IPS-18c (cell line): ENCODE results near the gene SLX4IP.

ENCODE experiments used
- H3K4me3 ChIP-seq: 2 replicates; pipeline ENCODE4 v1.7.0; 2013; ENCODE audit warnings: low read depth, mild to moderate bottlenecking, low read length, moderate library complexity; ENCODE audit not compliant: insufficient read depth
- H3K9me3 ChIP-seq: one replicate; pipeline ENCODE4 v1.6.1; 2013; ENCODE audit warnings: mild to moderate bottlenecking, low read length, moderate library complexity; ENCODE audit not compliant: control insufficient read depth, insufficient read depth

SLX4IP gene

DNA sequence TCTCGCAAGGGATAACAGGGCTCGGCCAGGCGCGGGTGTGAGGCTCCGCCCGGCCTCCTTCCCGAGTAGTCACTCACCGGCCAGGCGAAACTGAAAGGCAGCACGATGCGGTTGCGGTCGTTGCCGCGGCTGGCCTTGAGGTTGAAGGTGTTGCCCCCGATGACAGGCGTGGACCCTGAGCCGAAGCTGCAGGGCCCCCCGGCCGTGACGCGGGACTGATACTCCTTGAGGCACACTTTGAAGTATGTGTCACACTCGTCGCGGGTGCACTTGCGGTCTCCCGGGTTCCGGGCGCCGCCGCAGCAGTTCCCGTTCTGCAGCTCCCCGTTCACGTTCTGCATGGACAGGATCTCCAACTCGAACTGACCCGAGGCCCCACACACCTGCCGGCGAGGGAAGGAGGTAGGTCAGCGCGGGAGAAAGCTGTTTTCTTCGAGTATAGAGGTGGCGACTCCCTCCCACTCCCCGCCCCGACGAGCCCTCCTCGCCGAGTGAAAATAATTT, 237.6 kb downstream of the SLX4IP start:
- H3K4me3 ChIP-seq = peak overlapping the region; percentile 86
- H3K9me3 ChIP-seq = no peaks in the 10 kb centered on the region

DNA sequence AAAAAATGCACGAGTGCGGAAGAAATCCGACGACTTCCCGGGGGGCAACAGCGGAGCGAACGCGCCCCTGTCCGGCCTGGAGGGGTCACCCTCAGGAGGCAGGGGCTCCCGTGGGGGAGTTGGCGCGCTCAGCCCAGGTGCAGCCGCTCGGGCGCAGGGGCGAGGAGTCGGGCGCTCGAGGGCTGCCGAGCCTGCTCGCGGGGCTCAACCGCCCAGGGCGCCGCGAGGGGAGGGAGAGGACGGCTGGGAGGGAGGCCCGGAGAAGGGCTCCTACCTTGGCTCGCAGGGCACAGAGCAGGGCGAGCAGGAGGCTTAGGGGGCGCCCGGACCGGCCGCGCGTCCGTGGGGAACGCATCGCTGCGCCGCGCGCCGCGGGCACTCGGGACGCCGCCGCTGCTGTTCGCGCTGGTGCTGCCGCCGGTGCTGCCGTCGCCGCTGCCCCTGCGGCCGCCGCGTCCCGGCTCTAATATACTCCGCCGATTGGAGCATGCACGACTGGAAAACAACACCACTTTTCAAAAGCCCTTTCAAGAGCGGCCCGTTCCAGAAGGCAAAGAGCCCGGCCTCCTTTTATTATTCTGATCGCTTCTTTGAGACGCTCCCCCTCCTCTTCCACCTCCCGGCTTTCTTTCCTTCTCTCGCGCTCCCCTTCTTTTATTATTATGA, 238.2 kb downstream of the SLX4IP start:
- H3K4me3 ChIP-seq = peak overlapping the region; percentile 86
- H3K9me3 ChIP-seq = no peaks in the 10 kb centered on the region

DNA sequence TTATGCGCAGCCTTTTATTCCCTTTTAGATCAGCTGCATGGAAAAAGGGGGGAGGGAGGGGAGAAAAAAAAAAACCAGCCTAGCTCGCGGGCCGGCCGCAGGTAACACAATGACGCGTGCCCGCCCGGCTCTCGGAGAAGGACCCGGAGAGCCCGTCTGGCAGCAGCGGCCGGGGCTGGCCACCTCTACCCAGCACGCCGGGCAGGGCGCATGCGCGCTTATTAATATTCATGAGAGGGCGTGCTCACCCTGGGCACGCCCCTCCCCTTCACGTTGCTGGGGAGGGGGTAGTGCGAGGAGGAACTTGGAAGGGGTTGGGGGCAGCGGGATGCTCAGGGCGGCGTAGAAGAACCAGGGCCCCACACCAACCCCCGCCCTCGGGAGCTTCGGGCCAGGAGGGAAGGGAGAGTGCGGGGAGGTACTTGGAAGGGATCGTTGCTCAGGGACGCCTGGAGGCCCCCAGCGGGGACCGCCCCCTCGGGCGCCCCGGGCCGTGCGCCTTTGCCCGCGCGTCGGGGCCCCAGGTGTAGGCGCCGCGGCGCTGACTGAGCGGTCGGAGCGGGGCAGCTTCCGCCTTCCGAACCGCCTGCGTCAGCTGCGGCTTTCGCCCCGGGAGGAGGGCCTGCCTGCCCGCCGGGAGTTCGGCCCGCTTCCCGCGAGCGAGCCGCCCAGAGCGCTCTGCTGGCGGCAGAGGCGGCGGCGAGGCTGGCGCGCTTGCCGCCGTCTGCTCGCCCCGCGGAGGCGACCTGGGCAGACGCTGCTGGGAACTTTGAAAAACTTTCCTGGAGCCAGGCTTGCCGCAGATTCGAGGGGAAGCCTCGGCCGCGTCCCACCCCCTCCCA, 239.0 kb downstream of the SLX4IP start, which contains the start of gene JAG1:
Gene JAG1, minus strand, starts transcription at position 158 of the 842 bp plus-strand sequence. CDS start 469 bp downstream, outside the sequence.
- H3K4me3 ChIP-seq = peak within 1 kb of the TSS; percentile 86
- H3K9me3 ChIP-seq = no peaks in the 10 kb centered on the region

DNA sequence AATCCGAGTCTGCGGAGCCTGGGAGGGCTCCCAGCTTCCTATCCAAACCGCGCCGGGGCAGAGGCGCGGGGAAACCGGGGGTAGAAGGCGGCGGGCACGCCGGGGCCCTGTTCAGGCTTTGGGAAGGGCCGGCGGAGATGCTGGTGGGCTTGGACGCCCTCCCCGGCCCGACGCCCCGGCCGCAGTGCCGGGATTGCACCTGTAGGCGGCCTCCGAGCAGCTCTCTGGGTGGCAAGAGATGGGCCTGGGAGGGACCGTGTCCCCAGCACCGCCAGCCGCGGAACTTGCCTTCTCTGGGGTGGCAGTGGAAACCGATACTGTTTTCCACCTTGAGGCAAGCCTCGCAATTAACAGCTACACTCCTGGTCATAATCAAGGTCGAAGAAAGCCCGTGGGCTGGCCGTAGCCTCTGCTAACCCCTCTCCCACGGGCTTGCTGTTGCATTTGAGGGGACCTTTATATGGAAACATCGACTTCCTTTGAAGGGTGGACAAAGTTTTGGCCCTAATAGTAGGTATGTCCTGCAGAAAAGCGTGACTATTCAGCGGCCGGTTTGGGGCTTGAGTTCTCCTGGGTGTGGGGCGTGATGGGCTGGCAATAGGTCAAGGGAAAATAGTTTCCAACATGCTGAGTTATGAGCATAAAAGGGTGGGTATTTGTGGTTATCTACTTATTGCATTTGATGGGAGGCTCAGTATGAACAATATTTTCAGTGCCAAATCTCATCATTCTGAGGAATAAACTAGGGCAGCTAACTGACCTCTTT, 239.8 kb downstream of the SLX4IP start:
- Histone ChIP-seq H3K4me3 (peak overlapping the region; percentile 86), H3K9me3 (no peaks in the 10 kb centered on the region)

DNA sequence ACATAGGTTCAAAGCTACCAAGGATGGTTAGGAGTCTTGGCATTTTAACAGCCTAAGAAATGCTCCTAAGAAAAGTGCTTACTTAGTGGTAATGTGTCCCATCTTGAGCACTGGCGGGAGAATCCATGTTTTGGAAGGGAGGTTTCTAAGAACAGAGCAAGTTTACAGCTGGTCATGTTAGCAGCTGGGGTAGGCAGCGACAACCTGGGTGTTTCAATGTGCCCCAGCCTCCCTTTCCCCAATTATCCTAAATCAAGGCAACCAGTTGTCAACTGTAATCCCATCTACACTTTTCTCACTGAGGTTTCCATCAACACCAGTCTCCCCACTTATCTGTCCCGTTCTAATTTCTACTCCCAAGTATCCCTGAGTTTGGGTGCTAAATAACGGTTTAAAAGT, 240.3 kb downstream of the SLX4IP start:
- H3K9me3 ChIP-seq = no peaks in the 10 kb centered on the region
- no peak overlapping the region for H3K4me3 ChIP-seq

DNA sequence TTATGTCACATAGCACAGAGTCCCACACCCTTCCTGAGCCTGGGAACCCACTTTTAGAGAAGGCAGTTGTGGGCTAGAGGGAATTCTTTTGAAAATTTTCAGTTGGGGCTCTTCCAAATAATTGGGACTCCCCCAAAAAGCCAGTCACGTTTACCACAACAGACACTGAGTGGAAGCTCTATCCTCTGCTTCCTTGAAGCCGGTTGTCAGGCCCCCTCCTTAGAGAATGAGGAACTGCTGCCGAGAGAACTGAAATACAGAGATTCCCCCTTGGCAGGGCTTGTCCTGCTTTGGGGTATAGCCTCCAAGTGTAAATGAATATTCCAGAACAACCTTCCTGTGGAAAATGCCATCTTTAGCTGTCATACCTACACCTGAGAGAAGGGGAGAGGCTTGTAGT, 241.4 kb downstream of the SLX4IP start:
- Histone ChIP-seq H3K4me3 (no peak overlapping the region), H3K9me3 (no peaks in the 10 kb centered on the region)
